A549 (cell line): ENCODE data around the gene EAF2. TPM values are rescaled to one million over a fixed set of nuclear protein-coding genes. Genes with fewer than 3 reads are reported as not detected.
A peak's percentile ranks its signal among the peaks of the same experiment; 100 is the strongest.

Source experiments
- ATAC-seq, 2 experiments: fragments of 200-7000 bp in 1 of 2; fragments of >200 bp in 1 of 2; cut with Nextera tagmentation in 1 of 2; cut with Tn5 transposase in 1 of 2; 3 replicates each; pipeline versions ENCODE4 v1.8.0 to v1.9.1; 2018 to 2020; ENCODE audit warnings: mild to moderate bottlenecking in 1 of 2, moderate library complexity in 1 of 2
- CTCF ChIA-PET: fragments of 300-600 bp; sonication (Branson Sonifier 250); formaldehyde crosslinking; extraction: SDS; loops from one replicate; lab custom pipeline; 2021; ENCODE audit warnings: antibody characterized with exemption, inconsistent platforms; lab: Yijun Ruan, JAX
- POLR2A ChIA-PET: fragments of 350-600 bp; formaldehyde crosslinking; extraction: SDS; loops from one replicate; lab custom pipeline; 2021; ENCODE audit warnings: antibody characterized with exemption, inconsistent platforms; lab: Yijun Ruan, JAX
- DNase-seq, 2 experiments: peaks; one replicate each; pipeline versions ENCODE4 v3.0.0 to v3.0.0-alpha.2; 2011 to 2016; ENCODE audit warnings: low read depth in 1 of 2, low spot score in 1 of 2
- FAIRE-seq: peaks from 2 replicates; lab custom pipeline; 2011; peaks lifted over from hg19 to GRCh38; lab: Jason Lieb, UNC
- H3K27ac ChIP-seq, 2 experiments: fragments of >200 bp; sonication (Bioruptor Twin); formaldehyde crosslinking; 3 replicates each; pipeline ENCODE4 v1.5.1; 2016 to 2017
- H3K4me1 ChIP-seq: fragments of >200 bp; sonication (Bioruptor Twin); formaldehyde crosslinking; 3 replicates; pipeline ENCODE4 v1.6.1; 2016
- H3K4me2 ChIP-seq: fragments of >200 bp; sonication (Bioruptor Twin); formaldehyde crosslinking; 3 replicates; pipeline ENCODE4 v1.6.1; 2016
- H3K4me3 ChIP-seq: fragments of >200 bp; sonication (Bioruptor Twin); formaldehyde crosslinking; 3 replicates; pipeline ENCODE4 v1.5.1; 2016
- H3K9me3 ChIP-seq: fragments of >200 bp; sonication (Bioruptor Twin); formaldehyde crosslinking; 3 replicates; pipeline ENCODE4 v1.6.1; 2016
- BHLHE40 ChIP-seq: IDR thresholded peaks from 2 replicates; pipeline ENCODE4 v1.6.1; 2012; ENCODE audit warnings: low read depth, low read length, inconsistent platforms
- CBX2 ChIP-seq: fragments of 200-600 bp; sonication (generic); IDR thresholded peaks from 2 replicates; pipeline ENCODE4 v1.6.1; 2016; ENCODE audit warnings: low read depth, mild to moderate bottlenecking, borderline replicate concordance
- CEBPB ChIP-seq, 2 experiments: fragments of >200 bp in 1 of 2; sonication (Bioruptor Twin) in 1 of 2; formaldehyde crosslinking in 1 of 2; IDR thresholded peaks; 2 replicates each; pipeline ENCODE4 v1.6.1; 2012 to 2016
- CHD4 ChIP-seq: fragments of 200-600 bp; sonication (generic); IDR thresholded peaks from 2 replicates; pipeline ENCODE4 v1.6.1; 2016; ENCODE audit warnings: antibody characterized with exemption, mild to moderate bottlenecking, borderline replicate concordance
- EHMT2 ChIP-seq: fragments of 200-600 bp; sonication (generic); IDR thresholded peaks from 2 replicates; pipeline ENCODE4 v1.6.1; 2016; ENCODE audit warnings: antibody characterized with exemption, low read depth, mild to moderate bottlenecking, moderate library complexity
- FOSB ChIP-seq: fragments of 250-450 bp; sonication (Bioruptor Pico); IDR thresholded peaks from 2 replicates; pipeline ENCODE4 v1.5.0; 2020; ENCODE audit warnings: mild to moderate bottlenecking, moderate library complexity
- GATA3 ChIP-seq: IDR thresholded peaks from 2 replicates; pipeline ENCODE4 v1.6.1; 2012; ENCODE audit warnings: borderline replicate concordance
- HEYL ChIP-seq: fragments of 250-450 bp; sonication (Bioruptor Pico); IDR thresholded peaks from 2 replicates; pipeline ENCODE4 v1.8.0; 2021; ENCODE audit warnings: mild to moderate bottlenecking, moderate library complexity
- HOXA7 ChIP-seq: fragments of 250-450 bp; sonication (Bioruptor Pico); IDR thresholded peaks from 2 replicates; pipeline ENCODE4 v1.5.0; 2020; ENCODE audit warnings: mild to moderate bottlenecking, moderate library complexity
- HOXB13 ChIP-seq: fragments of 250-450 bp; sonication (Bioruptor Pico); IDR thresholded peaks from 2 replicates; pipeline ENCODE4 v1.5.0; 2020; ENCODE audit warnings: low read depth, mild to moderate bottlenecking, moderate library complexity
- HOXB5 ChIP-seq: fragments of 250-450 bp; sonication (Bioruptor Pico); IDR thresholded peaks from 2 replicates; pipeline ENCODE4 v1.5.0; 2020; ENCODE audit warnings: mild to moderate bottlenecking, moderate library complexity
- JUN ChIP-seq, 2 experiments: fragments of >200 bp; sonication (Bioruptor Twin); formaldehyde crosslinking; IDR thresholded peaks; 2 replicates in 1 of 2; 3 replicates in 1 of 2; pipeline ENCODE4 v1.6.1; 2016 to 2017
- KDM5A ChIP-seq: fragments of 200-600 bp; sonication (generic); IDR thresholded peaks from 2 replicates; pipeline ENCODE4 v1.6.1; 2016; ENCODE audit warnings: antibody characterized with exemption, mild to moderate bottlenecking
- MAZ ChIP-seq: fragments of 150-350 bp; IDR thresholded peaks from 2 replicates; pipeline ENCODE4 v1.6.1; 2014; ENCODE audit warnings: antibody characterized with exemption, low read depth, low read length, borderline replicate concordance
- NFE2L2 ChIP-seq: fragments of 150-350 bp; conservative IDR thresholded peaks from 2 replicates; pipeline ENCODE4 v1.6.1; 2014; ENCODE audit warnings: low read length
- NPAS2 ChIP-seq: fragments of 250-450 bp; sonication (Bioruptor Pico); IDR thresholded peaks from 2 replicates; pipeline ENCODE4 v1.8.0; 2022; ENCODE audit warnings: mild to moderate bottlenecking, moderate library complexity, borderline replicate concordance
- NR3C1 ChIP-seq: fragments of >200 bp; sonication (Bioruptor Twin); formaldehyde crosslinking; IDR thresholded peaks from 3 replicates; pipeline ENCODE4 v1.6.1; 2017
- RFX5 ChIP-seq: fragments of 450-650 bp; IDR thresholded peaks from 2 replicates; pipeline ENCODE4 v1.7.1; 2014; ENCODE audit warnings: antibody characterized with exemption, mild to moderate bottlenecking, moderate library complexity
- SMC3 ChIP-seq: fragments of >200 bp; sonication (Bioruptor Twin); formaldehyde crosslinking; IDR thresholded peaks from 3 replicates; pipeline ENCODE4 v1.6.1; 2018; ENCODE audit warnings: inconsistent platforms
- SREBF2 ChIP-seq: fragments of 450-650 bp; IDR thresholded peaks from 2 replicates; pipeline ENCODE4 v1.6.1; 2014; ENCODE audit warnings: mild to moderate bottlenecking, moderate library complexity
- TFCP2L1 ChIP-seq: fragments of 250-450 bp; sonication (Bioruptor Pico); IDR thresholded peaks from 2 replicates; pipeline ENCODE4 v1.5.0; 2021; ENCODE audit warnings: mild to moderate bottlenecking
- ZNF302 ChIP-seq: fragments of 250-450 bp; sonication (Bioruptor Pico); IDR thresholded peaks from 2 replicates; pipeline ENCODE4 v1.9.0; 2021; ENCODE audit warnings: inconsistent platforms, mild to moderate bottlenecking, moderate library complexity
- WGBS: methylation state at CpG from one replicate; pipeline ENCODE4 v1.1.6; 2017; ENCODE audit errors: missing lambda C conversion rate; 5-methylcytosine and 5-hydroxymethylcytosine counted together
- polyA plus RNA-seq, 4 experiments: library from polyadenylated mRNA; depleted of rRNA in 3 of 4; stranded (reverse); fragments of >200 nt; fragmentation: RNase III in 1 of 4; extraction: RNeasy Plus Mini Kit Qiagen cat#74134 plus additional on column Dnase treatment in 1 of 4; gene quantifications; 2 replicates in 3 of 4; 3 replicates in 1 of 4; pipeline ENCODE4 v1.2.3, GENCODE V29; 2011 to 2017
- TF ChIP-seq, protein P1 (sequence below): fragments of 450-650 bp; IDR thresholded peaks from 2 replicates; pipeline ENCODE4 v1.6.1; 2014; ENCODE audit warnings: antibody characterized with exemption
- TF ChIP-seq, protein P2 (sequence below): fragments of 150-350 bp; IDR thresholded peaks from 2 replicates; pipeline ENCODE4 v1.6.1; 2014; ENCODE audit warnings: low read depth, mild to moderate bottlenecking, low read length
- TF ChIP-seq, protein P3 (sequence below): fragments of 250-450 bp; sonication (Bioruptor Pico); IDR thresholded peaks from 2 replicates; pipeline ENCODE4 v1.5.0; 2020; ENCODE audit warnings: low read depth, mild to moderate bottlenecking, moderate library complexity
- TF ChIP-seq, protein P4 (sequence below): IDR thresholded peaks from 2 replicates; pipeline ENCODE4 v1.6.1; 2012
- TF ChIP-seq, protein P5 (sequence below): fragments of 200-600 bp; sonication (generic); IDR thresholded peaks from 2 replicates; pipeline ENCODE4 v1.6.1; 2016; ENCODE audit warnings: antibody characterized with exemption, mild to moderate bottlenecking, moderate library complexity

Gene EAF2
- polyA plus RNA-seq, 2 of the 4 experiments (the other 2 are of a cell fraction), result 4.3 to 7.4 TPM

DNA sequence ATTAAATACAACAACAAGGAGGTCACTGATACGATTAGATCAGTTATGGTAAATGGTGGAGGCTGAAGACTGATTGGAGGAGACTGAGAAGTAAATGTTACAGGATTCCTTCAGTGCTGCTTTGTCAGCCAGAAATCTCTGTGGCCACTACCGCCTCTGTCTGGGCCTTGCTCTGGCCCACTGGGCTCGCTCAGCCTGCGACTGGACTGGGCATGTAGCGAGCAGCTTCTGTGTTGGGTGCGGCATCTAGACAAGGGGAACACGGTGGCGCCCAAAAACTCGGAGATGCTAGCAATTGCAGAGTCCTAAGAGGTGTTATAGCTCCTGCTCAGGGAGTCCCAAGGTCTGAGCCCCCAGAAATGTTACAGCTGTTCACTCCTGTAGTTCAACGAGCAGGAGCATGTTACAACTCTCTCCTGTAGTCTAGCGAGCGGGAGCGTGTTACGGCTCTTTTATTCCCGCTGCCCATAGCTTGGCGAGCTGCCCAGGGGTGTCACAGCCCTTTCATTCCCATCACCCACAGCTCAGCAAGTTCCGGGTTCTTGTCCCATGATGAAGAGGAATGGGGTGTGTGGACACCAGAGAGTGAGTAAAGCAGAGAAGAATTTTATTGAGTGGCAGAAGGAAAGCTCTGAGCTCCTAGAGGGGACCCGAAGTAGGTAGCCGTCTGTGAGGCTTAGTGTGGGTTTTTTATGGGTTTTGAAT, 83.9 kb downstream of the EAF2 start:
- Histone ChIP-seq H3K27ac (no peak overlapping the region), H3K4me3 (no peak overlapping the region), H3K4me1 (no peaks in the 10 kb centered on the region), H3K4me2 (no peak overlapping the region), H3K9me3 (no peaks in the 10 kb centered on the region)
- TF ChIP-seq, protein P1, sequence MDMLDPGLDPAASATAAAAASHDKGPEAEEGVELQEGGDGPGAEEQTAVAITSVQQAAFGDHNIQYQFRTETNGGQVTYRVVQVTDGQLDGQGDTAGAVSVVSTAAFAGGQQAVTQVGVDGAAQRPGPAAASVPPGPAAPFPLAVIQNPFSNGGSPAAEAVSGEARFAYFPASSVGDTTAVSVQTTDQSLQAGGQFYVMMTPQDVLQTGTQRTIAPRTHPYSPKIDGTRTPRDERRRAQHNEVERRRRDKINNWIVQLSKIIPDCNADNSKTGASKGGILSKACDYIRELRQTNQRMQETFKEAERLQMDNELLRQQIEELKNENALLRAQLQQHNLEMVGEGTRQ, result no peak
- TF ChIP-seq BHLHE40 (no peak), JUN (IDR thresholded peaks at IDR 0.05) (no peak), HEYL (CRISPR knock-in tag) (no peak), HOXA7 (CRISPR knock-in tag) (no peak), CEBPB (IDR thresholded peaks at IDR 0.05) (no peak), EHMT2 (no peak), ZNF302 (CRISPR knock-in tag) (no peak), MAZ (no peak), KDM5A (no peak), SREBF2 (no peak), GATA3 (no peak), SMC3 (no peak), TFCP2L1 (CRISPR knock-in tag) (no peak), HOXB5 (CRISPR knock-in tag) (no peak), CHD4 (no peak), HOXB13 (CRISPR knock-in tag) (no peak), CBX2 (no peak)
- TF ChIP-seq, protein P2, sequence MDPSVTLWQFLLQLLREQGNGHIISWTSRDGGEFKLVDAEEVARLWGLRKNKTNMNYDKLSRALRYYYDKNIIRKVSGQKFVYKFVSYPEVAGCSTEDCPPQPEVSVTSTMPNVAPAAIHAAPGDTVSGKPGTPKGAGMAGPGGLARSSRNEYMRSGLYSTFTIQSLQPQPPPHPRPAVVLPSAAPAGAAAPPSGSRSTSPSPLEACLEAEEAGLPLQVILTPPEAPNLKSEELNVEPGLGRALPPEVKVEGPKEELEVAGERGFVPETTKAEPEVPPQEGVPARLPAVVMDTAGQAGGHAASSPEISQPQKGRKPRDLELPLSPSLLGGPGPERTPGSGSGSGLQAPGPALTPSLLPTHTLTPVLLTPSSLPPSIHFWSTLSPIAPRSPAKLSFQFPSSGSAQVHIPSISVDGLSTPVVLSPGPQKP, result no peak
- TF ChIP-seq, protein P3, sequence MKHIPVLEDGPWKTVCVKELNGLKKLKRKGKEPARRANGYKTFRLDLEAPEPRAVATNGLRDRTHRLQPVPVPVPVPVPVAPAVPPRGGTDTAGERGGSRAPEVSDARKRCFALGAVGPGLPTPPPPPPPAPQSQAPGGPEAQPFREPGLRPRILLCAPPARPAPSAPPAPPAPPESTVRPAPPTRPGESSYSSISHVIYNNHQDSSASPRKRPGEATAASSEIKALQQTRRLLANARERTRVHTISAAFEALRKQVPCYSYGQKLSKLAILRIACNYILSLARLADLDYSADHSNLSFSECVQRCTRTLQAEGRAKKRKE (CRISPR knock-in tag), result no peak
- ChIA-PET CTCF (no interaction called here), POLR2A (no interaction called here)
- FAIRE-seq (no peak), ATAC-seq (no peak), DNase-seq (peak in 1 of 2 experiments; percentile 12)
- WGBS, result 64% methylated on average over 19 of the region's 19 CpGs

DNA sequence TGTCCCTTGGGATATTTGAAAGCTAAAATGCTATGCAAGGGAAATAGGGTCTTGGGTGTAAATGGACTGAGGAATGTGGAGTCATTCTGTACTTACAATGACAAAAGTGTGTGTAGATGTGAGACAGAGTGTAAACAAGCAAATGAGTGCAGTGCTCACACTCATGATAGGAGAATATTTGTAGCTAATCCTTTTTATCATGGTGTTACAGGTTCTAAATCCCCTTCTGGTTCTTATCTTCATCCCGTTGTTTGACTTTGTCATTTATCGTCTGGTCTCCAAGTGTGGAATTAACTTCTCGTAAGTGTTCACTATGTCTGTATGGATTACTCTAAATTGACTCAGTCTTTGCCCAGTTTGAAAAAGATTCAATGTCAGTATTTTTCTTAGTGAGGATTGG, 89.7 kb downstream of the EAF2 start:
- DNase-seq (no peak), ATAC-seq (no peak), FAIRE-seq (no peak)
- Histone ChIP-seq H3K4me2 (no peak overlapping the region), H3K27ac (no peak overlapping the region), H3K4me1 (no peaks in the 10 kb centered on the region), H3K9me3 (no peaks in the 10 kb centered on the region), H3K4me3 (no peak overlapping the region)
- TF ChIP-seq, protein P4, sequence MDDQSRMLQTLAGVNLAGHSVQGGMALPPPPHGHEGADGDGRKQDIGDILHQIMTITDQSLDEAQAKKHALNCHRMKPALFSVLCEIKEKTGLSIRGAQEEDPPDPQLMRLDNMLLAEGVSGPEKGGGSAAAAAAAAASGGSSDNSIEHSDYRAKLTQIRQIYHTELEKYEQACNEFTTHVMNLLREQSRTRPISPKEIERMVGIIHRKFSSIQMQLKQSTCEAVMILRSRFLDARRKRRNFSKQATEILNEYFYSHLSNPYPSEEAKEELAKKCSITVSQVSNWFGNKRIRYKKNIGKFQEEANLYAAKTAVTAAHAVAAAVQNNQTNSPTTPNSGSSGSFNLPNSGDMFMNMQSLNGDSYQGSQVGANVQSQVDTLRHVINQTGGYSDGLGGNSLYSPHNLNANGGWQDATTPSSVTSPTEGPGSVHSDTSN, result no peak
- TF ChIP-seq NPAS2 (no peak), RFX5 (no peak), BHLHE40 (no peak), CBX2 (no peak), NFE2L2 (no peak), NR3C1 (no peak), FOSB (CRISPR knock-in tag) (no peak), HEYL (CRISPR knock-in tag) (no peak)
- TF ChIP-seq, protein P5, sequence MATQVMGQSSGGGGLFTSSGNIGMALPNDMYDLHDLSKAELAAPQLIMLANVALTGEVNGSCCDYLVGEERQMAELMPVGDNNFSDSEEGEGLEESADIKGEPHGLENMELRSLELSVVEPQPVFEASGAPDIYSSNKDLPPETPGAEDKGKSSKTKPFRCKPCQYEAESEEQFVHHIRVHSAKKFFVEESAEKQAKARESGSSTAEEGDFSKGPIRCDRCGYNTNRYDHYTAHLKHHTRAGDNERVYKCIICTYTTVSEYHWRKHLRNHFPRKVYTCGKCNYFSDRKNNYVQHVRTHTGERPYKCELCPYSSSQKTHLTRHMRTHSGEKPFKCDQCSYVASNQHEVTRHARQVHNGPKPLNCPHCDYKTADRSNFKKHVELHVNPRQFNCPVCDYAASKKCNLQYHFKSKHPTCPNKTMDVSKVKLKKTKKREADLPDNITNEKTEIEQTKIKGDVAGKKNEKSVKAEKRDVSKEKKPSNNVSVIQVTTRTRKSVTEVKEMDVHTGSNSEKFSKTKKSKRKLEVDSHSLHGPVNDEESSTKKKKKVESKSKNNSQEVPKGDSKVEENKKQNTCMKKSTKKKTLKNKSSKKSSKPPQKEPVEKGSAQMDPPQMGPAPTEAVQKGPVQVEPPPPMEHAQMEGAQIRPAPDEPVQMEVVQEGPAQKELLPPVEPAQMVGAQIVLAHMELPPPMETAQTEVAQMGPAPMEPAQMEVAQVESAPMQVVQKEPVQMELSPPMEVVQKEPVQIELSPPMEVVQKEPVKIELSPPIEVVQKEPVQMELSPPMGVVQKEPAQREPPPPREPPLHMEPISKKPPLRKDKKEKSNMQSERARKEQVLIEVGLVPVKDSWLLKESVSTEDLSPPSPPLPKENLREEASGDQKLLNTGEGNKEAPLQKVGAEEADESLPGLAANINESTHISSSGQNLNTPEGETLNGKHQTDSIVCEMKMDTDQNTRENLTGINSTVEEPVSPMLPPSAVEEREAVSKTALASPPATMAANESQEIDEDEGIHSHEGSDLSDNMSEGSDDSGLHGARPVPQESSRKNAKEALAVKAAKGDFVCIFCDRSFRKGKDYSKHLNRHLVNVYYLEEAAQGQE, result no peak
- POLR2A ChIA-PET, result no interaction called here
- WGBS, result 98% methylated on average over 3 of the region's 3 CpGs
- CTCF ChIA-PET, result no interaction called here
